Liver (tissue), 9 donors: ENCODE data around the gene MORC4. TPM values are rescaled to one million over a fixed set of nuclear protein-coding genes. Genes with fewer than 3 reads are reported as not detected.

Source experiments
- DNase-seq: peaks from one replicate; pipeline ENCODE4 v3.0.0-alpha.2; 2017; ENCODE audit warnings: low spot score
- H3K27ac ChIP-seq, 2 donors: one replicate each; pipeline ENCODE4 v1.7.0; 2013; ENCODE audit warnings: inconsistent platforms in 2 of 2, low read length in 2 of 2, control low read depth in 1 of 2, low read depth in 1 of 2, mild to moderate bottlenecking in 1 of 2
- H3K27me3 ChIP-seq, 4 donors: one replicate each; pipeline versions ENCODE4 v1.6.1 to v1.7.0; 2013; ENCODE audit warnings: low read length in 3 of 4, inconsistent platforms in 1 of 4, mild to moderate bottlenecking in 1 of 4, moderate library complexity in 1 of 4; ENCODE audit not compliant: control insufficient read depth in 4 of 4, insufficient read depth in 4 of 4
- H3K36me3 ChIP-seq, 4 donors: one replicate each; pipeline versions ENCODE4 v1.6.1 to v1.7.0; 2013; ENCODE audit warnings: low read length in 3 of 4, mild to moderate bottlenecking in 3 of 4, low read depth in 1 of 4, moderate library complexity in 1 of 4; ENCODE audit not compliant: control insufficient read depth in 4 of 4, insufficient read depth in 3 of 4
- H3K4me1 ChIP-seq, 4 donors: one replicate each; pipeline versions ENCODE4 v1.6.1 to v1.7.0; 2013; ENCODE audit warnings: low read length in 3 of 4, mild to moderate bottlenecking in 3 of 4, moderate library complexity in 1 of 4; ENCODE audit not compliant: control insufficient read depth in 4 of 4, insufficient read depth in 4 of 4
- H3K4me3 ChIP-seq, 3 donors: one replicate each; pipeline versions ENCODE4 v1.6.1 to v1.7.0; 2013; ENCODE audit warnings: low read length in 3 of 3, control low read depth in 1 of 3, low read depth in 1 of 3, mild to moderate bottlenecking in 1 of 3
- H3K9ac ChIP-seq, 2 donors: one replicate each; pipeline ENCODE4 v1.7.0; 2013; ENCODE audit warnings: low read length in 2 of 2, mild to moderate bottlenecking in 2 of 2, moderate library complexity in 2 of 2, control low read depth in 1 of 2, low read depth in 1 of 2
- H3K9me3 ChIP-seq, 4 donors: one replicate each; pipeline versions ENCODE4 v1.6.1 to v1.7.0; 2013; ENCODE audit warnings: low read length in 3 of 4; ENCODE audit not compliant: control insufficient read depth in 4 of 4
- EGR1 ChIP-seq, 2 donors: IDR thresholded peaks; 2 replicates each; pipeline ENCODE4 v1.6.1; 2016 to 2018; ENCODE audit warnings: antibody characterized with exemption in 2 of 2, low read depth in 2 of 2
- FOXA1 ChIP-seq: IDR thresholded peaks from 2 replicates; pipeline ENCODE4 v1.6.1; 2016; ENCODE audit warnings: antibody characterized with exemption
- FOXA2 ChIP-seq: IDR thresholded peaks from 2 replicates; pipeline ENCODE4 v1.6.1; 2016; ENCODE audit warnings: antibody characterized with exemption
- GABPA ChIP-seq, 2 donors: IDR thresholded peaks in 1 of 2; conservative IDR thresholded peaks in 1 of 2; 2 replicates each; pipeline ENCODE4 v1.6.1; 2016; ENCODE audit warnings: antibody characterized with exemption in 2 of 2, mild to moderate bottlenecking in 1 of 2, moderate library complexity in 1 of 2
- HNF4A ChIP-seq, 2 donors: conservative IDR thresholded peaks; 2 replicates each; pipeline ENCODE4 v1.6.1; 2016; ENCODE audit warnings: antibody characterized with exemption in 2 of 2, mild to moderate bottlenecking in 2 of 2
- HNF4G ChIP-seq: IDR thresholded peaks from 2 replicates; pipeline ENCODE4 v1.6.1; 2016; ENCODE audit warnings: antibody characterized with exemption
- JUND ChIP-seq, 2 donors: IDR thresholded peaks; 2 replicates each; pipeline ENCODE4 v1.6.1; 2016; ENCODE audit warnings: antibody characterized with exemption in 2 of 2
- NR2F2 ChIP-seq: IDR thresholded peaks from 2 replicates; pipeline ENCODE4 v1.6.1; 2016; ENCODE audit warnings: antibody characterized with exemption
- RAD21 ChIP-seq, 2 donors: IDR thresholded peaks; 2 replicates each; pipeline ENCODE4 v1.6.1; 2016; ENCODE audit warnings: antibody characterized with exemption in 2 of 2, mild to moderate bottlenecking in 2 of 2
- RXRA ChIP-seq, 2 donors: IDR thresholded peaks; 2 replicates each; pipeline ENCODE4 v1.6.1; 2017 to 2018; ENCODE audit warnings: antibody characterized with exemption in 2 of 2, mild to moderate bottlenecking in 1 of 2
- SP1 ChIP-seq: IDR thresholded peaks from 2 replicates; pipeline ENCODE4 v1.6.1; 2018; ENCODE audit warnings: antibody characterized with exemption, mild to moderate bottlenecking
- TAF1 ChIP-seq: conservative IDR thresholded peaks from 2 replicates; pipeline ENCODE4 v1.6.1; 2016; ENCODE audit warnings: antibody characterized with exemption, mild to moderate bottlenecking
- YY1 ChIP-seq: IDR thresholded peaks from 2 replicates; pipeline ENCODE4 v1.6.1; 2016; ENCODE audit warnings: antibody characterized with exemption, mild to moderate bottlenecking
- WGBS: extraction: QIAGEN DNeasy Blood & Tissue Kit; methylation state at CpG from one replicate; pipeline ENCODE4 v1.1.7; 2013; 5-methylcytosine and 5-hydroxymethylcytosine counted together
- polyA plus RNA-seq, 2 donors: library from polyadenylated mRNA; stranded (reverse) in 1 of 2; unstranded in 1 of 2; fragments of 200-250 nt in 1 of 2; fragments of >200 nt in 1 of 2; fragmentation: Nextera tagmentation in 1 of 2; extraction: Ambion mirVana in 1 of 2; gene quantifications; one replicate each; pipeline versions ENCODE4 v1.2.1 to v1.2.3, GENCODE V29; 2013 to 2015
- total RNA-seq, 2 donors: library from RNA; depleted of rRNA; stranded (reverse); fragments of >200 nt; gene quantifications; one replicate each; pipeline ENCODE4 v1.2.3, GENCODE V29; 2014
- TF ChIP-seq, protein P1 (sequence below): IDR thresholded peaks from 2 replicates; pipeline ENCODE4 v1.6.1; 2016; ENCODE audit warnings: antibody characterized with exemption
- TF ChIP-seq, protein P2 (sequence below): fragments of 150-350 bp; IDR thresholded peaks from 2 replicates; pipeline ENCODE4 v1.5.1; 2017; ENCODE audit warnings: improper control_type of control experiment, low read depth, low read length; ENCODE audit not compliant: missing input control
- TF ChIP-seq, protein P3 (sequence below): IDR thresholded peaks from 2 replicates; pipeline ENCODE4 v1.6.1; 2016; ENCODE audit warnings: antibody characterized with exemption
- TF ChIP-seq, protein P4 (sequence below): IDR thresholded peaks from 2 replicates; pipeline ENCODE4 v1.6.1; 2016; ENCODE audit warnings: antibody characterized with exemption, mild to moderate bottlenecking
- TF ChIP-seq, protein P5 (sequence below): IDR thresholded peaks from 2 replicates; pipeline ENCODE4 v1.6.1; 2016; ENCODE audit warnings: antibody characterized with exemption
- donor health status: healthy.
- donor health status: healthy.
- donor health status: healthy.
- donor health status: healthy.
- donor health status: healthy.

Gene MORC4
- total and polyA plus RNA-seq, 4 donors, result 5.8 to 11.0 (median 8.4) TPM

DNA sequence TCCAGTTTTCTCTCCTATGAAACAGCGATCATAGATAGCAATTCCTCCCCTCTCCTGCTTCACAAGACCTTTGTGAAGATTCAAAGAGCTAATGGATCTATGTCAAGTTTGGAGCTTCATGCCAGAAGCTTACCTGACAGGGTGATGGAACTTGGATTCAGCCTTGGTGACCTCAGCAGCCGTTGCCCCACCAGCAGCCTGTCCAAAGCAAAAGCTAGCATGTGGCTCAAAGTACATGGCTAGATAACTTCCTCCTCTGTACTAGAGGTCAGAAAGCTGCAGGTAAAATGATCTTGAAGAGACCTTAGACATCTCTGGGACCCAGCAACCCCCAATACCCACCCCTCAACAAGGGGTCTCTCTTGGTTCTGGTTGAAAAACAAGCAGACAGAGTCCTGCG is 98.7 kb downstream of the MORC4 start:
- Histone ChIP-seq H3K4me1 (peaks cover under 1 to 44% (median 32%) of the 10 kb centered on the region in 4 donors), H3K9ac (peak overlapping the region in 1 of 2 donors; percentile 65), H3K27ac (peak overlapping the region; percentile 78 to 95), H3K9me3 (no peaks in the 10 kb centered on the region), H3K4me3 (peak overlapping the region in 2 of 3 donors; percentile 6 to 36), H3K27me3 (no peaks in the 10 kb centered on the region), H3K36me3 (no peaks in the 10 kb centered on the region)
- no peak for DNase-seq
- peak in 1 of 2 donors; percentile 57 for TF ChIP-seq HNF4A (conservative IDR thresholded peaks at IDR 0.05)
- no peak for TF ChIP-seq FOXA2
- no peak for TF ChIP-seq RAD21 (IDR thresholded peaks at IDR 0.05)
- no peak for TF ChIP-seq NR2F2
- TF ChIP-seq, protein P1, sequence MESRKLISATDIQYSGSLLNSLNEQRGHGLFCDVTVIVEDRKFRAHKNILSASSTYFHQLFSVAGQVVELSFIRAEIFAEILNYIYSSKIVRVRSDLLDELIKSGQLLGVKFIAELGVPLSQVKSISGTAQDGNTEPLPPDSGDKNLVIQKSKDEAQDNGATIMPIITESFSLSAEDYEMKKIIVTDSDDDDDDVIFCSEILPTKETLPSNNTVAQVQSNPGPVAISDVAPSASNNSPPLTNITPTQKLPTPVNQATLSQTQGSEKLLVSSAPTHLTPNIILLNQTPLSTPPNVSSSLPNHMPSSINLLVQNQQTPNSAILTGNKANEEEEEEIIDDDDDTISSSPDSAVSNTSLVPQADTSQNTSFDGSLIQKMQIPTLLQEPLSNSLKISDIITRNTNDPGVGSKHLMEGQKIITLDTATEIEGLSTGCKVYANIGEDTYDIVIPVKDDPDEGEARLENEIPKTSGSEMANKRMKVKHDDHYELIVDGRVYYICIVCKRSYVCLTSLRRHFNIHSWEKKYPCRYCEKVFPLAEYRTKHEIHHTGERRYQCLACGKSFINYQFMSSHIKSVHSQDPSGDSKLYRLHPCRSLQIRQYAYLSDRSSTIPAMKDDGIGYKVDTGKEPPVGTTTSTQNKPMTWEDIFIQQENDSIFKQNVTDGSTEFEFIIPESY, result no peak
- no peak for TF ChIP-seq YY1
- WGBS, result 30% methylated on average over 3 of the region's 3 CpGs

DNA sequence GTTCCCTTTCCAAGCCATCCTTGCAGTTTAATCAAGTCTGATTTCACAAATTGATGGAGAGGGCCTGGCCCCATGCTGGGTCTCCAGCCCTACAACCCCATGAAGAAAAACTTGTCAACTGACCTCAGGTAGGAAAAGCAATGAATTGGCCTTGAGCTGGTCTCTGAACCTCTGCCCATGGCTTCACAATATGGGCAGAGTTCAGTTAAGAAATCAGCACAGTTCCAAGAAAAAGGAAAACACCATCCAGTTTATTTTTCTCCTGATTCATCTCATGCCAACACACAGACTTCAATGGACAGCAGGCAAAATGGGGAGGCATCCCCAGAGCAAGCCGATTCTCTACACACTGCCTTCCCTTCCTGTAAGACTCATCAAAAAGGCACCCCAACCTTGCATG is 100.2 kb downstream of the MORC4 start:
- H3K9ac ChIP-seq, result peak overlapping the region in 1 of 2 donors; percentile 8
- H3K27me3 ChIP-seq, result peaks cover 0 to 3% (median 0%) of the 10 kb centered on the region in 4 donors
- peaks cover 0 to 44% (median 31%) of the 10 kb centered on the region in 4 donors for H3K4me1 ChIP-seq
- no peaks in the 10 kb centered on the region for H3K36me3 ChIP-seq
- H3K4me3 ChIP-seq, result peak overlapping the region in 2 of 3 donors; percentile 36 to 41
- peak overlapping the region; percentile 78 to 95 for H3K27ac ChIP-seq
- no peaks in the 10 kb centered on the region for H3K9me3 ChIP-seq
- WGBS, result 28% methylated on average over 1 of the region's 1 CpG
- no peak for DNase-seq
- TF ChIP-seq RXRA (IDR thresholded peaks at IDR 0.05) (peak; percentile 78 to 83), TAF1 (peak; percentile 13), NR2F2 (no peak), FOXA1 (no peak), YY1 (peak; percentile 61), RAD21 (IDR thresholded peaks at IDR 0.05) (peak in 1 of 2 donors; percentile 49), JUND (IDR thresholded peaks at IDR 0.05) (peak in 1 of 2 donors; percentile 44), EGR1 (IDR thresholded peaks at IDR 0.05; ENCODE audit: low read depth in 2 of 2) (peak in 1 of 2 donors; percentile 35), HNF4G (peak; percentile 70), SP1 (peak; percentile 77), FOXA2 (no peak), GABPA (IDR thresholded peaks at IDR 0.05 in 1 of 2, conservative IDR thresholded peaks at IDR 0.05 in 1 of 2) (no peak), HNF4A (conservative IDR thresholded peaks at IDR 0.05) (peak; percentile 91 to 92)
- TF ChIP-seq, protein P2, sequence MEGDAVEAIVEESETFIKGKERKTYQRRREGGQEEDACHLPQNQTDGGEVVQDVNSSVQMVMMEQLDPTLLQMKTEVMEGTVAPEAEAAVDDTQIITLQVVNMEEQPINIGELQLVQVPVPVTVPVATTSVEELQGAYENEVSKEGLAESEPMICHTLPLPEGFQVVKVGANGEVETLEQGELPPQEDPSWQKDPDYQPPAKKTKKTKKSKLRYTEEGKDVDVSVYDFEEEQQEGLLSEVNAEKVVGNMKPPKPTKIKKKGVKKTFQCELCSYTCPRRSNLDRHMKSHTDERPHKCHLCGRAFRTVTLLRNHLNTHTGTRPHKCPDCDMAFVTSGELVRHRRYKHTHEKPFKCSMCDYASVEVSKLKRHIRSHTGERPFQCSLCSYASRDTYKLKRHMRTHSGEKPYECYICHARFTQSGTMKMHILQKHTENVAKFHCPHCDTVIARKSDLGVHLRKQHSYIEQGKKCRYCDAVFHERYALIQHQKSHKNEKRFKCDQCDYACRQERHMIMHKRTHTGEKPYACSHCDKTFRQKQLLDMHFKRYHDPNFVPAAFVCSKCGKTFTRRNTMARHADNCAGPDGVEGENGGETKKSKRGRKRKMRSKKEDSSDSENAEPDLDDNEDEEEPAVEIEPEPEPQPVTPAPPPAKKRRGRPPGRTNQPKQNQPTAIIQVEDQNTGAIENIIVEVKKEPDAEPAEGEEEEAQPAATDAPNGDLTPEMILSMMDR, result no peak
- TF ChIP-seq, protein P3, sequence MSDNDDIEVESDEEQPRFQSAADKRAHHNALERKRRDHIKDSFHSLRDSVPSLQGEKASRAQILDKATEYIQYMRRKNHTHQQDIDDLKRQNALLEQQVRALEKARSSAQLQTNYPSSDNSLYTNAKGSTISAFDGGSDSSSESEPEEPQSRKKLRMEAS, result peak; percentile 65
- TF ChIP-seq, protein P4, sequence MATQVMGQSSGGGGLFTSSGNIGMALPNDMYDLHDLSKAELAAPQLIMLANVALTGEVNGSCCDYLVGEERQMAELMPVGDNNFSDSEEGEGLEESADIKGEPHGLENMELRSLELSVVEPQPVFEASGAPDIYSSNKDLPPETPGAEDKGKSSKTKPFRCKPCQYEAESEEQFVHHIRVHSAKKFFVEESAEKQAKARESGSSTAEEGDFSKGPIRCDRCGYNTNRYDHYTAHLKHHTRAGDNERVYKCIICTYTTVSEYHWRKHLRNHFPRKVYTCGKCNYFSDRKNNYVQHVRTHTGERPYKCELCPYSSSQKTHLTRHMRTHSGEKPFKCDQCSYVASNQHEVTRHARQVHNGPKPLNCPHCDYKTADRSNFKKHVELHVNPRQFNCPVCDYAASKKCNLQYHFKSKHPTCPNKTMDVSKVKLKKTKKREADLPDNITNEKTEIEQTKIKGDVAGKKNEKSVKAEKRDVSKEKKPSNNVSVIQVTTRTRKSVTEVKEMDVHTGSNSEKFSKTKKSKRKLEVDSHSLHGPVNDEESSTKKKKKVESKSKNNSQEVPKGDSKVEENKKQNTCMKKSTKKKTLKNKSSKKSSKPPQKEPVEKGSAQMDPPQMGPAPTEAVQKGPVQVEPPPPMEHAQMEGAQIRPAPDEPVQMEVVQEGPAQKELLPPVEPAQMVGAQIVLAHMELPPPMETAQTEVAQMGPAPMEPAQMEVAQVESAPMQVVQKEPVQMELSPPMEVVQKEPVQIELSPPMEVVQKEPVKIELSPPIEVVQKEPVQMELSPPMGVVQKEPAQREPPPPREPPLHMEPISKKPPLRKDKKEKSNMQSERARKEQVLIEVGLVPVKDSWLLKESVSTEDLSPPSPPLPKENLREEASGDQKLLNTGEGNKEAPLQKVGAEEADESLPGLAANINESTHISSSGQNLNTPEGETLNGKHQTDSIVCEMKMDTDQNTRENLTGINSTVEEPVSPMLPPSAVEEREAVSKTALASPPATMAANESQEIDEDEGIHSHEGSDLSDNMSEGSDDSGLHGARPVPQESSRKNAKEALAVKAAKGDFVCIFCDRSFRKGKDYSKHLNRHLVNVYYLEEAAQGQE, result peak; percentile 46
- TF ChIP-seq, protein P5, sequence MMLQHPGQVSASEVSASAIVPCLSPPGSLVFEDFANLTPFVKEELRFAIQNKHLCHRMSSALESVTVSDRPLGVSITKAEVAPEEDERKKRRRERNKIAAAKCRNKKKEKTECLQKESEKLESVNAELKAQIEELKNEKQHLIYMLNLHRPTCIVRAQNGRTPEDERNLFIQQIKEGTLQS, result no peak
- TF ChIP-seq, protein P1, result peak; percentile 64
